Neural progenitor cell (in vitro differentiated cells): ENCODE results near the gene KCP.

Experiments
- EZH2 ChIP-seq: fragments of 200-600 bp; sonication (generic); IDR thresholded peaks from 2 replicates; pipeline ENCODE4 v1.6.1; 2017; ENCODE audit warnings: antibody characterized with exemption, mild to moderate bottlenecking, moderate library complexity
- EZH2phosphoT487 ChIP-seq: fragments of 200-600 bp; sonication (generic); IDR thresholded peaks from 2 replicates; pipeline ENCODE4 v1.6.1; 2017; ENCODE audit warnings: antibody characterized with exemption
- TF ChIP-seq, protein P1 (sequence below): fragments of 200-600 bp; sonication (generic); IDR thresholded peaks from 2 replicates; pipeline ENCODE4 v1.5.1; 2017; ENCODE audit warnings: antibody characterized with exemption, mild to moderate bottlenecking

DNA sequence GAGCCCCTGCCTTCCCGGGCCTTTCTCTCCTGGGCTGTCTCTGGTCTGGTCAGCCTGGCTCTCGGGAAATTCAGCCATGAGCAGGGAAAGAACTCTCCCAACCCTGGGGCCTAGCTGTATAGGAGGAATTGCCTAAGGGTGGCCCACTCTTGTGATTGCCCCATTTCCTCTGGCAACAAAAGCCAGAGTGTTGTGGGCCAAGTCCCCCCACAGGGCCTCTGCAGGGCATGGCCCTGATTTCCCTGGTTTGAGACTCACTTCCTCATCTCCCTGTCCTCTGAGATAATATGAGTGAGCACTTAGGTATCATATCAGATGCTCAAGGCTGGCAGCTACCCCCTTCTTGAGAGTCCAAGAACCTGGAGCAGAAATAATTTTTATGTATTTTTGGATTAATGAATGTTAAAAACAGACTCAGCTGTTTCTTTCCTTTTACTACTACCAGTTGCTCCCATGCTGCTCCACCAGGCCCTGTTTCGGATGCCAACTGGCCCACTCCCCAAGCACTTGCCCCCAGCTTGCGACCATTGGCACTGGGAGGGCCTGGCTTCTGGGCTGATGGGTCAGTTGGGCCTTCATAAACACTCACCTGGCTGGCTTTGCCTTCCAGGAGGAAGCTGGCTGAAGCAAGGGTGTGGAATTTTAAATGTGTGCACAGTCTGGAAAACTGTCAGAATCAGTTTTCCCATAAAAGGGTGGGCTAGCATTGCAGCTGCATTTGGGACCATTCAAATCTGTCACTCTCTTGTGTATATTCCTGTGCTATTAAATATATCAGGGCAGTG is 38.7 kb upstream of the KCP start:
- TF ChIP-seq, protein P1, sequence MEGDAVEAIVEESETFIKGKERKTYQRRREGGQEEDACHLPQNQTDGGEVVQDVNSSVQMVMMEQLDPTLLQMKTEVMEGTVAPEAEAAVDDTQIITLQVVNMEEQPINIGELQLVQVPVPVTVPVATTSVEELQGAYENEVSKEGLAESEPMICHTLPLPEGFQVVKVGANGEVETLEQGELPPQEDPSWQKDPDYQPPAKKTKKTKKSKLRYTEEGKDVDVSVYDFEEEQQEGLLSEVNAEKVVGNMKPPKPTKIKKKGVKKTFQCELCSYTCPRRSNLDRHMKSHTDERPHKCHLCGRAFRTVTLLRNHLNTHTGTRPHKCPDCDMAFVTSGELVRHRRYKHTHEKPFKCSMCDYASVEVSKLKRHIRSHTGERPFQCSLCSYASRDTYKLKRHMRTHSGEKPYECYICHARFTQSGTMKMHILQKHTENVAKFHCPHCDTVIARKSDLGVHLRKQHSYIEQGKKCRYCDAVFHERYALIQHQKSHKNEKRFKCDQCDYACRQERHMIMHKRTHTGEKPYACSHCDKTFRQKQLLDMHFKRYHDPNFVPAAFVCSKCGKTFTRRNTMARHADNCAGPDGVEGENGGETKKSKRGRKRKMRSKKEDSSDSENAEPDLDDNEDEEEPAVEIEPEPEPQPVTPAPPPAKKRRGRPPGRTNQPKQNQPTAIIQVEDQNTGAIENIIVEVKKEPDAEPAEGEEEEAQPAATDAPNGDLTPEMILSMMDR = no peak
- TF ChIP-seq EZH2 (no peak), EZH2phosphoT487 (no peak)
